ENCODE data around the gene HTT.
A peak's percentile ranks its signal among the peaks of the same experiment; 100 is the strongest.

The HTT gene

DNA sequence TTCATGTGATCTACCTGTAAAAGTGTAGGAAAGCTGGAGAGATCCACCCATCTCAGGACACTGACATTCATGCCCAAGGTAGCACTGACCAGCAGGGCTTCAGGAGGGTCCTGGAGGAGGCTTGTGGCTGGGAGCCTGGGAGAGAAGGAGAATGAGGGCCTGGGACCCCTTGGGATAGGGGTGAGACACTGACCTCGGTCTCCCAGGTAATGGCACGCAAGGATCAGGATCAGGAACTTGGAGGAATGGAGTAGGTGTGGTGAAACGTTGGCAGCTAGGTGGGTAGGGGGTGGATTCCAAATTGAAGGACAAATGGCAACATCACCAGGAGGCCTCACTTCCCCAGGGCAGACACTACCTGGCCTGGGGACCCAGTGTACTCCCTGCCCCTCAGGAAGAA lies 206.0 kb downstream of the HTT start:
- no peak for DNase-seq

DNA sequence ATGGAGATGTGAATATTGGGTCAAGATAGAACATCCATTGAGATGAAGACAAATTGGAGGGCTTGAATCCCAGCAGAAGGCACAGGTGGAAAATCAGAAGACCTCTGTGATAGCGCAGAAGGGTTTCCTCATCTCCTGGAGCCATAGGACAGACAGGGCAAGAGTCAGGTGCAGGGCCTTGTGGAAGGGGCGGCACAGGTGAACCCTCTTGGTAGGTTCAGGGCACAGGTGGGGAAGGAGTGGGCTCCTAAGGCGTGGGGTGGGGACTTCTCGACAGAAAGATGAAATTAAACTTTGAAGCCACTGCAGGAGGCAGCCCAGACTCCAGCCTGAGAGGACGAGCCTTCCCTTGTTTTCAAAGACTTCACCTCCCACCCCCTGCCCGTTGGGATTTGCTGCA lies 209.0 kb downstream of the HTT start:
- DNase-seq: no peak

DNA sequence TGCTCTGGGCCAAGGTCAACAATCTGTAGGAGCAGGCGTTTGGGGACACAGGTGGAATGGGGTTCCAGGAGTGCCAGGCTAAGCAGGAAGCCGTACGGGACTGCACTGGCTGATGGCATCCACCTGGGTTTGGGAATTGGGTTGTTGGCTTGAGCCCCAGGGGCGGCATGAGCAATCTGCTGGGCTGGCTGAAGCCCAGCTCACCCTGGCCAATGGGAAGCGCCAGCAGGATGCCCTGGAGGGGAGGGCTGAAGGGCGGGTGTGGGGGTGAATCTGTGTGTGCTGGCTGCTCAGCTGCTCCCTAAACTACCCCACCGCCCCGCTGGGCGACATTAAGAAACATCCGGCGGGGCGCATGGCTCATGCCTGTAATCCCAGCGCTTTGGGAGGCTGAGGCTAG lies 209.4 kb downstream of the HTT start:
- no peak for DNase-seq

DNA sequence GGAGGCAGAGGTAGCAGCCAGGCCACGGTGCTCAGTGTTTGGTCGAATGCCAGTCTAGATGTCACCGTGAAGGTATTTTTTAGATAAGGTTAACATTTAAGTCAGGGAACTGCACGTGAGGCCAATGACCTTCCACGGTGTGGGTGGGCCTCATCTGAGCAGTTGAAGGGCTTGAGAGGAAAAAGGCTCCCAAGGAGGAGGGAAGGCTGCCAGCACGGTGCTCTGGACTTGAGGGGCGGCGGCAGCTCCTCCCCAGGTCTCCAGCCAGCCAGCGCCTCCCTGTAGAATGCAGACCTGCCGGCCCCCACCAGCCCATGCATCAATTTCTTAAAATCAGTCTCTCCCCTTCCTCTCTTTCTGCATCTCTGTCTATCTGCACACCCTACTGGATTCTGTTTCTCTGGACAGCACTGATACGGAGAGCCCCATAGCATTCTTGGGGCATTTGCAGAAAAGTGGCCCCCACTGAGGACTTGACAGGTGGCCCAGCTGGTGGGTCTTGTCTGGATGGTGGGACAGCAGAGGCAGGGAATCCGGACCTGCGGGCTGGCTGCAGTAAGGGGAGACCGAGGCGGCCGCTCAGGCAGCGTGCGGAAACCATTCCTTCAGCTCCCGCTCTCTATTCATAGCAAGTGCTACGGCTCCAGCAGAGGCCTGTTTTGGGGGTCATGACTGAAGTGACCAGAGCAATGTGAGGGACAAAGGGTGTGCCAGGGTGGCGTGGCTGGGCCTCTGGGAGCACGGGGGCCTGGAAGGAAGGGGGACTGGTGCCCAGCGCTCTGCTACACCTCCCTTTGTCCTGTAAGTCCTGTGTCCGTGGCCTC lies 210.5 kb downstream of the HTT start:
- no peak for DNase-seq

DNA sequence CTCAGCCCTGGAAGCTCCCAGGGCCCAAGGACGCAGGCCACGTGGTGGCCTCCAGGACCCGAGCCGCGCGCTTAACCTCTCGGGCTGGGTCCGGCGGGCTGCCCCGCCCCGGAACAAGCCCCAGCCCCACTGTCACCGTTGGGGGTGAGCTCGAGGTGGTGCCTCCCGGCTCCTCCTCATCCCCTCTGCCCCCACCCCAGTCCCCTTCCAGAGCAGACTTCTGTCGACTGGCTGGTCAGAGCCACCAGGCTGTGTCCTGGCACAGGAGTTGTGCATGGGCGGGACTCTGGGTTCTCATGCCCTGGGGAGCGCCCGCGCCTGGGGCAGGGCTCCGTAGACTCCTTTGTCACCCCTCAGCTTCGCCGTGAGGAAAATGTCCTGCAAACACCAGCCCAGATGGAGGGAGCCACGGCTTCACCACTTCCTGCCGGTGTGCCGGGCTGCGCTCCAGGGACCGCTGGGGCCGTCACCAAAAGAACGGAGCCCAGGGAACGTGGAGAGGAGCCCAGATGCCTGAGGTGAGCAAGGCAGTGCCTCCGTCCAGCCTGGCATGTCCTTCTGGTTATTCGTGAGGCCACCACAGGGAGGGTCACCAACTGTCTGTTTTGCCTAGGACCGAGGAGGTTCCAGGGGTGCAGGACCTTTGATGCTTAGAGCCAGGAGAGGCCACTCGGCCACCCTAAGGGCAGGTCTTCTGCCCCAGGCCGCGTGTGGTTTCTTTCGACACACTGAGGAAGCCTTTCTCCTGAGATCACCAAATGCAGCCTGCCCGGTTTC lies 211.3 kb downstream of the HTT start:
- DNase-seq: no peak

DNA sequence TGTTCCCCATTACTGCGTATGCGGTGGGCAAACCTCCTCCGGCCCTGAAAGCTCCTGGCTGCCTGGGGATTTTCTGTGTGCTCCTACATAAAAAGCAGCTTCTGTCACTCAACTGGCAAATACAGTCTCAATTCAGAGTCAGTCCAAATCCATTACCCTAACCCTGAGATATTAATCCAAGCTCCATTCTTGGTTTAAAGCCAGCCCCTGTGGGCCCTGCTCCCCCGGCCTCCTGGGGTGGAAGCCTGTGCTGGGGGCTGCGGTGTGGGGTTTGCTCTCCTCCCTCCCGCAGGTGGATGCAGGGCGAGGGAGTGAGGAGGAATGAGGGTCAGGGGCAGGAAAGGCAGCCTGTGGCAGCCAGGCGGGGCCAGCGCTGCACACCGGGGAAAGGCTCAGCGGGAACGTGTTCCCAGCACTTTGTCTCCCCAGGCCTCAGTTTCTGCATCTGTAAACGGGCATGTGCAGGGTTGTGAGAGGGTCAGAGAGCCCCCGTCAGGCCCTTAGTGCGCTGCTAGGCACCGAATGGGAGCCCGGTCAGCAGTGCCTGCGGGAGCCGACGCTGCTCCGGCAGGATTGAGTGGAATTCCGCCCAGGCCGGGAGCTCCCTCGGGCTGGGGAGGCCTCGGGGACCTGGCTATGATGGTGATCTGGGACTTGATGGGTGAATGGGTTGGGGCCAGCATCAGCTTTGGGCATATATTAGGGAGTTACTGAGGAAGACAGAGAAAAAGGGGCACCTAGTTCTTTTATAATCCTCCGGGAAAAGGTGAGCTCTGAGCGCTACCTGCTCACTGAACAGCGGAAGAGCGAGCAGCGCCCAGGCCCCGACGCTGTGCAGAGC lies 212.1 kb downstream of the HTT start:
- DNase-seq: no peak

DNA sequence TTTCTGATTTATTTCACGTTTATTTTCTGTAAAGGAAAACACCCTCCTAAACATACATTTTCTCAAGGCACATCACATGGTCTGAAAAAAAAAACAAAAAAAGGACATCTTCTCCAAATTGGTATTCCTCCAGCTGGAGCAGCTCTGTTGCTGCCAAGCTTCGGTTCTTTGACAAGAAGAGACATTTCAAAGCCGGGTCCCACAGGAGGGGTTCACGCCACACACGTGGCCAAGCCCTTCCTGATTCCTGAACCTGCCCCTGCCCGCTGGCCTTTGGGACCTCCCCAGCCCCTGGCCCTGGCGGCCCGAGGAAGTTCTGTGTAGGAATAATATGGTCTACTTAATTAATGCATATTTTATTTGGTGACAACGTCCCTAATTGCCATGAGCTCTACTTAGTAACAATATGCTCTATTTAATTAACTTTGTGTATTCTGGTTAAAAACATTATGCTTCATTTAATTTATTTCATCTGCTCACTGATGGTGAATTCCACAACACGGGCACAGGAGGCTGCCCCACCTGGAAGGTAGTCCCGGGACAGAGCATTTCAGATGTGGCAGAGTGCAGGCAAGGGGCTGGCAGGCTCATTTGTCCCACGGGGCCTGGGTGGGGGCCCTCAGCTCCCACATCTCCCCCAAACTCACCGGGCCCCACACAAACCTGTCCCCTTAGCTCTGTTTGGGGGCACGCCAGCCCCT lies 212.9 kb downstream of the HTT start:
- no peak for DNase-seq

DNA sequence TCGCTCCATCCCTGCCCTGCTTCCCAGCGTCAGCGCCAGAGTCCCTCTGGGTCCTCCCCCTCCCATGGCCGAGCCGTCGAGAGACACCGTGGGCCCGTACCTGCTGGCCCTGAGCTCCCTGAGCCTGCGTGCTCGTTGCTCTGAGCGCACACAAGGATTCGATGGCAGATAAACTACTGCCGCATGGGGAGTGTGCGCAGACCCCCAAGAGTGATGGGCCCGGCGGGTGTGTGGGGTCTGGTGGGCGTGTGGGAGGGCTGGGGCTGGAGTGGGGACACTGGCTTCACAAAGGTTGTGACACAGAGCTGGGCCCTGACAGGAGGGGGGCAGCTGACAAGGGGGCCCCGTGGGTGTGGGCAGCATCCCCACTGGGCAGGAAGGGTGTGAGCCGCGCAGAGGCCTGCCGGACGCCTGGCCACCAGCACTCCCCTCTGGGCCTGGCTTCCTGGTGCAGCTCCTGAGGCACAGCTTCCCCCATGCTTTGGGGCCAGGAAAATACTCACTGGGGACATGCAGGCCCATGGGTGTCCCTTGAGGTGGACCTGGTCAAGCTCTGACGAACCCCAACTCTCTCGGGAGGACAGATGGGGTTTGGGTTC lies 213.6 kb downstream of the HTT start:
- no peak for DNase-seq

DNA sequence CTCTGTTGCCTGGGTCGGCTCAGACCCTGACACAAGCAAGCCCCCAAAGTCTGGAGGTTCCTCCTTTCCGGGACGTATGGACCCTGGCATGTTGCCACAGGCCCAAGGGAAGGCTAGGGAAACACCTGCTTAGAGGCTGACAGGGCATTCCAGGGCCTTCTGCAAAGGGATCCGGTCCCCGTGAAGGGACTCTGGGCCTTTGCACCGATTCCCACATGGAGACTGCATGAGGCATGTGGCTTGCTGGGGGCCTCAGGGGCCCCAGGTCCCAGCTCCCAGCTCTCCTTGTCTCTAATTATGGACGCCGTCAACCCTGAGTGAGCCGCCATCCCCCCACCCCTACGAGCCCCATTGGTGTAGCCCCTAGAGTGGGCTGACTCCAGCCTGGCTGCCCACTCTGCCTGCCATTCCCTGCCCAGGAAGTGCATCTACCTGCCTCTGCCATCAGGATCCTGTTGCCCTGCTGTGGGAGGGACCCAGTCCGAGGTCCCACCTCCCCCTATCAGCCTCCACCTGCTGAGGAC lies 214.2 kb downstream of the HTT start:
- DNase-seq: no peak

DNA sequence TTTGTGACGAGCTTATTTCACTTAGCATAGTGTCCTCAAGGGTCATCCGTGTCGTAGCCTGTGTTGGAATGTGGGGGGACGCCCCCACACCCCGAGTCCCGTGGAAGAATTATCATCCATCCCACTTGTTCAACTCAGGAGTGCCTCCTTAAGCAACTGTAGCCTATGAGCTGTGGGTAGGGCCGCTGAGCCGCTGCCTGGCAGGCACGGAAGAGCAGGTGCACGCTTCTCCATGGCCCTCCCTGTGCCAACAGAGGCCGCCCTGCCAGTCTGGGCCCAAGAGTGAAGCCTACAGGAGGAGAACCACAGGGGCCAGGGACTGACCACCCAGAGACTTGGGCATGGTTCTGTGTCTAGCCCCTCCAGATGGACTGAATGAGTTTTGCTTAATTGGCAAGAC lies 216.0 kb downstream of the HTT start:
- no peak for DNase-seq

DNA sequence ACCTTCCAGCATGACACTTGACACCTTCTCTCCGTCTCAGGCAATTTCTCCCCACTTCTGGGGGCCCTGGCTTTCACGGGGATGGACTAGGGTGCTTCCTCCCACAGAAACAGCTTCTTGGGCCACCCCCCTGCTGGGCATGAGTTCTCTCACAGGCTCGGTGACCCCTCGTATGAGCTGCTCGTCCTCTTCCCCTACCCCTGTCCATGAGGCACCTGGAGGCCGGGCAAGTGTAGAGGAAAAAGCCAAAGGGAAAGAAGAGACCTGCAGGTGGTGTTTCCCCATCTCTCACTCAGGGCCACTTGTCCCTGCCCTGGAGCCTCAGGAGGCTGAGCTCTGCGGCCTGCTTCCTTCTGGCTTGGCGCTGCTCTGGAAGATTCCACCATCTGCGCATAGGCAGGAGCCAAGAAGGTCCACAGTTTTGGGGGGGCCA lies 216.4 kb downstream of the HTT start:
- no peak for DNase-seq

DNA sequence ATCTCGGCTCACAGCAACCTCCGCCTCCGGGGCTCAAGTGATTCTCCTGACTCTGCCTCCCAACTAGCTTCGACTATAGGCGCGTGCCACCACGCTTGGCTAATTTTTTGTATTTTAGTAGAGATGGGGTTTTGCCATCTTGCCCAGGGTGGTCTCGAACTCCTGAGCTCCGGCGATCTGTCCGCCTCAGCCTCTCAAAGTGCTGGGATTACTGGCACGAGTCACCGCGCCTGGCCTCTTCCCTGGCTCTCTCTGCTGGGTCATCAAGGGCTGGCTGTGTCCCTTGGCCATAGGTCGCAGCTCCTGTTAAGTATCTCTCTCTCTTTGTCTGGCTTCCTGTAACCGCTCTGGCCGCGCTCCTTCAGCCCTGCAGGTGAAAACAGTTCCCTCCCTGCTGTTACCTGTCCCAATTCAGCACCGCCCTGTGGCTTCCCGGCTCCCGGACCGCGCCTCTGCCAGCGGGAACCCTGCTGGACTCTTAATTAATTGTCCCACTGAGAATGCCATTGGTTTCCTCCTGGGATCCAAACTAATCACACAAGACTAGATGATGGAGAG lies 217.0 kb downstream of the HTT start:
- DNase-seq: no peak

DNA sequence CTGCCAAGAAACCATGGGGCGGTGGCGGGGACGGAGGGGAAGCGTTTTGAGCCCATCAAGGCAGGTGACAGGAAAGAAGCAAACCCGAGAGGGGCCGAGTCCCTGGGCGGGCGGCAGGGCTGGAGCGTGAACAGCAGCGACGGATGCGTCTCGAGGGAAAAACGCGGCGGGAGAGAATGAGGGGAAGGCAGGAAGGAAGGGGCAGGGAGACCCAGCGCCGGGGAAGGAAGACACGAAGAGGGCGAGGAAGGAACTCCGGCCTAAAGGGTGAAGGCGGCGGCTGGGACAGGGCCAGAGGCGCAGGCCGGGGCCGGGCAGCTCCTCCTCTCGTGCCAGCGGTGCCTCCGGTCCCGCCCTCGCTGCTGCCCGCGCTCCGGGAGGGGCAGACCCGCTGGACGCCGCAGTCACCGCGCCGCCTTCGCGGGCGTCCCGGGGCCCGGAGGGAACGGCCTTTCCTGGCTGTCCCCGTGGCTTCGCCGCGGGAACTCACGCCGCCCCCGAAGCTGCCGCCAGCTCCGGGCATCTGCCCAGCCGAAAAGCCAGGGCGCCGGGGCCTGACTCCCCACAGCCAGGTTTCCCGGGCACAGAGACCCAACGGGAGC lies 217.6 kb downstream of the HTT start:
- DNase-seq: no peak

DNA sequence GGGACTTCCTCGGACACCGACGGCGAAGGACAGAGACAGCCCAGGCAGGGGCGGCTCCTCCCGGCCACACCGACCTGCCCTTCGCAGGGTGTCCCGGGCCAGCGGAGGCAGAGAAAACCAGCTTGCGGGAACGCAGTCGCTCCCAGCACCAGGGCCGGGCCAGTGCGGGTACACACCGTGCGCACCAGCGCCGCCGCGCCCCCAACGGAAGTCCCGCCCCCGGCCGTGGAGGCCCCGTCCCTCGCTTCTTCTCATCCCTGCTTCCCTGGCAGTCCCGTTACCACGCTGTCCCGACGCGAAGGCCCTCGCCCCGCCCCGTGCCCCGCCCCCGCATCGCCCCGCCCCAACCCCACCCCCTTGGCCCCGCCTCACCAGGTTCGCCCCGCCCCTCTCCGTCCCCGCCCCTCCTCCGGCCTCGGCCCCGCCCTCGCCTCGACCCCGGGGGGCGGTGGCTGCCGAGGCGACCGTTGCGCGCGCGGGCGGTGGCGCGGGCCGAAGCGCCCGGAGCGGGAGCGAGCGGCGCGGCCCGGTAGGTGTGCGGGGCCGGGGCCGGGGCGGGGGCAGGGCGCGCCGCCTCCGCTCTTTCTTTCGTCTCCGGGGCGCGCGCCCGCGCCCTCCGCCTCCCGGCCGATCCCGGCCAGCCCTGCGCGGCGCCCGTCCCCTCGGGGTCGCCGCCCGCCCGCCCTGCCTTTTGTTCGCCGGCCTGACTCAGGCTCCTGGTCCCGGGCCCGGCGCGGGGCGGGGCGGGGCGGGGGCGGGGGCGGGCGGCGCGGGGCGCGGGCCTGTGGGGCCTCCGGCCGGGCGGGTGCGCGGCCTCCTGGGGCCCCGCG lies 218.3 kb downstream of the HTT start, which contains the start of gene RGS12:
TSS of gene RGS12 (plus strand) at position 451 of the 830 bp plus-strand sequence. CDS start 23,150 bp downstream, outside the sequence.
- DNase-seq: peak; percentile 92

All from activated naive CD4-positive, alpha-beta T cell treated with anti-CD3 and anti-CD28 coated beads, Interleukin-2, amount 50 U/mL, for 16 hours (primary cell).